Mammary epithelial cell (primary cell): ENCODE data around the gene ERGIC1.

Experiments used
- EZH2 ChIP-seq: IDR thresholded peaks from 2 replicates; pipeline ENCODE4 v1.6.1; 2012; ENCODE audit warnings: low read length, inconsistent platforms, borderline replicate concordance
- TF ChIP-seq, protein P1 (sequence below), 2 donors: IDR thresholded peaks in 1 of 2; conservative IDR thresholded peaks in 1 of 2; 2 replicates each; pipeline ENCODE4 v1.5.1; 2011 to 2012; ENCODE audit warnings: inconsistent platforms in 2 of 2, low read length in 2 of 2, mild to moderate bottlenecking in 2 of 2, control low read depth in 1 of 2, low read depth in 1 of 2; ENCODE audit not compliant: insufficient read depth in 1 of 2; ENCODE audit errors: extremely low read depth in 1 of 2

- TF ChIP-seq, protein P1, sequence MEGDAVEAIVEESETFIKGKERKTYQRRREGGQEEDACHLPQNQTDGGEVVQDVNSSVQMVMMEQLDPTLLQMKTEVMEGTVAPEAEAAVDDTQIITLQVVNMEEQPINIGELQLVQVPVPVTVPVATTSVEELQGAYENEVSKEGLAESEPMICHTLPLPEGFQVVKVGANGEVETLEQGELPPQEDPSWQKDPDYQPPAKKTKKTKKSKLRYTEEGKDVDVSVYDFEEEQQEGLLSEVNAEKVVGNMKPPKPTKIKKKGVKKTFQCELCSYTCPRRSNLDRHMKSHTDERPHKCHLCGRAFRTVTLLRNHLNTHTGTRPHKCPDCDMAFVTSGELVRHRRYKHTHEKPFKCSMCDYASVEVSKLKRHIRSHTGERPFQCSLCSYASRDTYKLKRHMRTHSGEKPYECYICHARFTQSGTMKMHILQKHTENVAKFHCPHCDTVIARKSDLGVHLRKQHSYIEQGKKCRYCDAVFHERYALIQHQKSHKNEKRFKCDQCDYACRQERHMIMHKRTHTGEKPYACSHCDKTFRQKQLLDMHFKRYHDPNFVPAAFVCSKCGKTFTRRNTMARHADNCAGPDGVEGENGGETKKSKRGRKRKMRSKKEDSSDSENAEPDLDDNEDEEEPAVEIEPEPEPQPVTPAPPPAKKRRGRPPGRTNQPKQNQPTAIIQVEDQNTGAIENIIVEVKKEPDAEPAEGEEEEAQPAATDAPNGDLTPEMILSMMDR (conservative IDR thresholded peaks at IDR 0.05 in 1 of 2, IDR thresholded peaks at IDR 0.05 in 1 of 2; ENCODE audit: extremely low read depth in 1 of 2, insufficient read depth in 1 of 2, low read depth in 1 of 2, low read length in 2 of 2) = no peak
- TF ChIP-seq EZH2 = no peak
Observed at GRCh38 chr5:172953776-172954675, 120.0 kb downstream of the ERGIC1 start.
